Choroid plexus epithelial cell (primary cell): ENCODE data around the gene NBAS.

ENCODE experiments used
- DNase-seq: peaks from one replicate; pipeline ENCODE4 v3.0.0-alpha.2; 2010; ENCODE audit warnings: low read depth
- H3K4me3 ChIP-seq: 2 replicates; pipeline ENCODE4 v1.5.1; 2011; ENCODE audit warnings: low read depth, mild to moderate bottlenecking, control low read depth, low read length, moderate library complexity
- CTCF ChIP-seq: conservative IDR thresholded peaks from 2 replicates; pipeline ENCODE4 v1.5.1; 2011; ENCODE audit warnings: low read depth, mild to moderate bottlenecking, control low read depth, inconsistent platforms, low read length, moderate library complexity

Gene NBAS

GRCh38 chr2:15206419-15206818, 354.7 kb downstream of the NBAS start:
- no peak overlapping the region for H3K4me3 ChIP-seq
- TF ChIP-seq CTCF, result no peak
- DNase-seq, result no peak

GRCh38 chr2:15205562-15205961, 355.6 kb downstream of the NBAS start:
- no peak overlapping the region for H3K4me3 ChIP-seq
- DNase-seq, result no peak
- no peak for TF ChIP-seq CTCF

- no peak for TF ChIP-seq CTCF
- H3K4me3 ChIP-seq, result no peak overlapping the region
- DNase-seq, result no peak
These were observed 360.1 kb downstream of the NBAS start for GRCh38 chr2:15201009-15201408.

- no peak overlapping the region for H3K4me3 ChIP-seq
- no peak for DNase-seq
- no peak for TF ChIP-seq CTCF
These were observed 360.6 kb downstream of the NBAS start for GRCh38 chr2:15200581-15200980.

GRCh38 chr2:15198051-15198450, 363.1 kb downstream of the NBAS start:
- no peak for TF ChIP-seq CTCF
- no peak for DNase-seq

GRCh38 chr2:15195813-15196212, 365.3 kb downstream of the NBAS start:
- no peak for TF ChIP-seq CTCF
- H3K4me3 ChIP-seq, result no peak overlapping the region

More at GRCh38 chr2:15198051-15198450, 363.1 kb downstream of the NBAS start:
- H3K4me3 ChIP-seq, result no peak overlapping the region

GRCh38 chr2:15191789-15192188, 369.3 kb downstream of the NBAS start:
- DNase-seq, result no peak
- no peak for TF ChIP-seq CTCF

More at GRCh38 chr2:15195813-15196212, 365.3 kb downstream of the NBAS start:
- no peak for DNase-seq

More at GRCh38 chr2:15191789-15192188, 369.3 kb downstream of the NBAS start:
- H3K4me3 ChIP-seq, result no peak overlapping the region
